ENCODE measurements around the gene ZBTB49.

DNA sequence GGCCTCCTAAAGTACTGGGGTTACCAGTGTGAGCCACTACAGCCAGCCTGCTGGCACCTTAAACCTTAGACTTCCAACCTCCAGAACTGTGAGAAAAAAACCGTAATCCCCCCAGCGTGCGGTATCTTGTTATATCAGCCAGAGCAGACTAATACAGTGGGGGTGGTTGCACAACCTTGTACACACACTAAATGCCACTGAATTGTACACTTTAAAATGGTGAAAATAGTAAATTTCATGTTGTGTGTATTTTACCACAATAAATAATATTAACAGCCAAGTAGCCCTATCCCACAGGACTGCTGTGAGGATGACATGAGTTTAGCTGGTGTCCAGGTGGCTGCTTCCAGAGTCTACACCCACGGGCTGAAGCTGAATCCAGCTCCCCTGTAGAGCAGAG, 38.8 kb downstream of the ZBTB49 start:
- TF ChIP-seq POLR2A (IDR thresholded peaks at IDR 0.05): no peak
- TF ChIP-seq, protein P1, sequence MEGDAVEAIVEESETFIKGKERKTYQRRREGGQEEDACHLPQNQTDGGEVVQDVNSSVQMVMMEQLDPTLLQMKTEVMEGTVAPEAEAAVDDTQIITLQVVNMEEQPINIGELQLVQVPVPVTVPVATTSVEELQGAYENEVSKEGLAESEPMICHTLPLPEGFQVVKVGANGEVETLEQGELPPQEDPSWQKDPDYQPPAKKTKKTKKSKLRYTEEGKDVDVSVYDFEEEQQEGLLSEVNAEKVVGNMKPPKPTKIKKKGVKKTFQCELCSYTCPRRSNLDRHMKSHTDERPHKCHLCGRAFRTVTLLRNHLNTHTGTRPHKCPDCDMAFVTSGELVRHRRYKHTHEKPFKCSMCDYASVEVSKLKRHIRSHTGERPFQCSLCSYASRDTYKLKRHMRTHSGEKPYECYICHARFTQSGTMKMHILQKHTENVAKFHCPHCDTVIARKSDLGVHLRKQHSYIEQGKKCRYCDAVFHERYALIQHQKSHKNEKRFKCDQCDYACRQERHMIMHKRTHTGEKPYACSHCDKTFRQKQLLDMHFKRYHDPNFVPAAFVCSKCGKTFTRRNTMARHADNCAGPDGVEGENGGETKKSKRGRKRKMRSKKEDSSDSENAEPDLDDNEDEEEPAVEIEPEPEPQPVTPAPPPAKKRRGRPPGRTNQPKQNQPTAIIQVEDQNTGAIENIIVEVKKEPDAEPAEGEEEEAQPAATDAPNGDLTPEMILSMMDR (IDR thresholded peaks at IDR 0.05): no peak

All from esophagus squamous epithelium (tissue), 4 donors.